HG02870 (cell line): ENCODE measurements around the gene ERN1.

Experiments
- ATAC-seq: cut with Tn5 transposase; IDR thresholded peaks from one replicate; pipeline ENCODE4 v1.9.1; 2021; ENCODE audit warnings: mild to moderate bottlenecking, moderate library complexity; ENCODE audit not compliant: unreplicated experiment

ERN1 gene

DNA sequence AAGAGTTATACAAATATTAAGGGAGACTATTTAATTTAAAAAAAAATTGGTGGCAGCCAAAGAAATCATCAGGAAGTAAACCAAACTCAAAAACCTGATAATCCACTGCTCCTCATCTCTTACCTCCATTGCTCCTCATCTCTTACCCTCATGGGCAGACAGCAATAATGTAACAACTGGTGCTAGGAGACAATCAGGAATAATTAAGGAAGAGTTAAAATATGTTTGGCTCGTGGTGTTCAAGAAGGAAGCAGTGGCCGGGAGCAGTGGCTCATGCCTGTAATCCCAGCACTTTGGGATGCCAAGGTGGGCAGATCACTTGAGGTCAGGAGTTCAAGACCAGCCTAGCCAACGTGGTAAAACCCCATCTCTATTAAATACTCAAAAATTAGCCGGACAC is 18.1 kb downstream of the ERN1 start:
- ATAC-seq: no peak

DNA sequence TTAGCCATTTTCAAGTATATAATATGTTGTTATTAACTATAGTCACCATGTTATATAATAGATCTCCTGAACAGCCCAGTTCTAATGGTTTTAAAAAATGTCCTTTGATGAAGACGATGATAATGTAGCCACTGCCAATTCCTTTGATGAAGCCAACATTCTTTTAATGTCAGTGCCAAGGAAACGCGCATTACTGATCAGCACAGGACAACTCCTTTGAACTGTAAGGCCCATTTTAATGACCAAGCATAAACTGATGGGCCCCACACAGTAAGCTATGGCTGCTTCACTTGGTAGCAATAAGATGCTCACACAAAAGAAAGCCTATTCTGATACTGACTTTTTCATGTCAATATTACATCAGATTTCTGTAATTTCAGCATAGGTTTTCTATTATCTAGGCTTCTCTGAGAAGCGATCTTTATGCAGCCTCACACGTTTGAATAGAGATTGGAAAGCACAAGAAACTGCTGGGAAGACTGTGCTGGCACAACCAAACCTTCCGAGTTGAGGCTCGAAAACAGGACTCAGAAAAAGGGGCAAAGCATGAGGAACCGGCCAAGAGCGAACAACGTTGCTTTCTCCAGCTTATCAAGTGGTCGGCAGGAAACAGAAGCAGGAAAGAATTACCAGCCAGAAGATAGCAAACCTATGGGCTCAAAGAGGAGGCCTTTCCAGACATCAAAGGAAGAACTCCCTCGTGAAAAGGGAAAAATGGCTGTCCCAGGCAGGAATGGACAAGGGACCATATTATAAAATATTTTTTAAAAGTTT is 19.4 kb downstream of the ERN1 start:
- ATAC-seq: no peak

DNA sequence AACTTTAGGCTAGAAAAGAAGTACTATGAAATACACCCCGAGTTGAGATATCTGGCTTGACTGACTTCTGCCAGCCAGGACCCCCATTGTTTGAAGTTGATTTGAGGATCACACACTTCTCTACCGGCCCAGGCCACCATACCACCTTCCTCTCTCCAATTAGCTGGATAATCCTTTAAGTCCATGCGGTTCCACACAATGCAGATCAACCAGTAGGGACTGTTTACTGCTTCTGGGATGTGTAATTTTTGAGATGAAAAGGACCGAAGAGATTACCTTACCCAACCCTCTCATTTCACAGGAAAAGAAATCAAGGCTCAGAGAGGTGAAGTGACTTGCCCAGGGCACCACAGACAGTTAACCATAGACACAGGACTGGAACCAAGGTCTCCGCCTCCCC is 20.5 kb downstream of the ERN1 start:
- no peak for ATAC-seq

DNA sequence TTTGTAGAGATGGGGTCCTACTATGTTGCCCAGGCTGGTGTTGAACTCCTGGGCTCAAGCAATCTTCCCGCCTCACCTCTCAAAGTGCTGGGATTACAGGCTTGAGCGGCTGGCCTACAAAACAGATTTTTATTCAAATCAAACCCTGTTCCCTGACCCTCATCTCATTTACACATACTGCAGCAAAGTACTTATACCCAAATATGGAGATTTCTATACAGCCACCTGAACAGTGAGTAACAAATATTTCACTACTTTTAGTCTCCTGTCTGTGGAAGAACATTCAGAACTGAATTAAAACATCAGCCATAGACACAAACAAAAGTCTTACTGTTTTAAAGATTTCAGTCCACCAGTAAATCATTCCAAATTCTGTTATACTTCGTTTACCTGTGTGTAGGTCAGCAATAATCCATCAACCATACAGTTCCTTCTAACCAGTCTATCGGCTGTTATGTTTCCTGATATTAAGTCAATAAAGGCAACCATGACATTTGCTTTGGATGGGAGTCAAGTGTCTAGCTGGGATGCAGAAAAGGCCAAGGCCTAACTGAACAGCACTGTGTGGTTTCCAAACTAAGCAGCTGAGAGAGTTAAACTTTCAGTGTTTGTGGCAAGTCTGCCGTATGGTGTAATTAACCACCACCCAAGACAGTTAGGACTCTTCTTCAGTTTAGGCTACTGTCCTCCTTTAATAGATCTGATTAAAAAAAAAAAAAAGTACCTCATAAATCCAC is 22.3 kb downstream of the ERN1 start:
- ATAC-seq: no peak

DNA sequence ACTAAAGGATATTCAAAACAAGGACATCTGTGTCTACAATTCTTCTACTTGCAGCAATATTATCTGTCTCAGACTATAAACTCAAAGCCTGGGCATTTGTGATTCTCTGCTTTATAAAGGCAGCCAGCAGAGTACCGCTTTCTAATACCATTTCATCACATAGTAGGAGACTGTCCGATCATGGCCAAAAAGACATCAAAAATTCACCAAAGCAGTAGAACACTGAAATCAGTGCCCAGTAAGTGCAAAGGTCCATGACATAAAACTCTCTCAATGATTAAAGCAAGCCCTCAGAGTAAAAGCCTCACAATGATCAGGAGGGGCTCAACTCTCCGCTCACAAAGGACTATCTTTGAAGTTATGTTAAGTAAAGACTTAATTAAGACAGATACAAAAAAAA is 23.0 kb downstream of the ERN1 start:
- no peak for ATAC-seq

DNA sequence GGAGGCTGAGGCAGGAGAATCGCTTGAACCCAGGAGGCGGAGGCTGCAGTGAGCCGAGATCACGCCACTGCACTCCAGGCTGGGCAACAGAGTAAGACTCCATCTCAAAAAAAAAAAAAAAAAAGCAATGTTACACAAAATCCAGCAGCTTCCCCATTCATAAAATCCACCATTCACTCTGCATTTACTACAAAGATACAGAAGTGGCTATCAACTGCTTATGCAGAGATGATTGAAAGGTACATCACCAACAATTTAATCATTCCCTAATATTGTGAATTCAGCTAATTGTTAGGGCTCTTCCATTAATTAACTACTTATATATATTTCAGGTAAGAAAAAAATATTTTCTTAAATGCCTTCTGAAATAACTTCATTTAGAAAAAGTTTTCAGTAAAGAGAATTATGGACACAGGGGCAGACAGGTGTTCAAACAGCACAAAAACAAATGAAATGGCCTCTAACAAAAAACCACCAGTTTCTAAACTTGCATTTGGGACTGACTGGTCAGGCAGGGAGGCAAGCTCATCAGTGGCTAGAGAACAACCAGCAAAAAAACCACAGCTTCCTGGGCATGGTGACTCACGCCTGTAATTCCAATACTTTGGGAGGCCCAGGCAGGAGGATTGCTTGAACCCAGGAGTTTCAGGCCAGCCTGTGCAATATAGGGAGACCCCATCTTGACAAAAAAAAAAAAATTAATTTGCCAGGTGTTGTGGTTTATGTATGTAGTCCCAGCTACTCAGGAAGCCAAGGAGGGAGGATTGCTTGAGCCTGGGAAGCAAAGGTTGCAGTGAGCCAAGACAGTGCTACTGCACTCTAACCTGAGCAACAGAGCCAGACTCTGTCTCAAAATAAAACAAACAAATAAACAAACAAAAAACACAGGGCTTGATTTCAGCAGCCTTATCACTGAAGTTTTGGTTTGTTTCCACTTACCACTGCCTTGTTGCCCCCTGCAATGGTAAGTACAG is 26.3 kb downstream of the ERN1 start:
- no peak for ATAC-seq

DNA sequence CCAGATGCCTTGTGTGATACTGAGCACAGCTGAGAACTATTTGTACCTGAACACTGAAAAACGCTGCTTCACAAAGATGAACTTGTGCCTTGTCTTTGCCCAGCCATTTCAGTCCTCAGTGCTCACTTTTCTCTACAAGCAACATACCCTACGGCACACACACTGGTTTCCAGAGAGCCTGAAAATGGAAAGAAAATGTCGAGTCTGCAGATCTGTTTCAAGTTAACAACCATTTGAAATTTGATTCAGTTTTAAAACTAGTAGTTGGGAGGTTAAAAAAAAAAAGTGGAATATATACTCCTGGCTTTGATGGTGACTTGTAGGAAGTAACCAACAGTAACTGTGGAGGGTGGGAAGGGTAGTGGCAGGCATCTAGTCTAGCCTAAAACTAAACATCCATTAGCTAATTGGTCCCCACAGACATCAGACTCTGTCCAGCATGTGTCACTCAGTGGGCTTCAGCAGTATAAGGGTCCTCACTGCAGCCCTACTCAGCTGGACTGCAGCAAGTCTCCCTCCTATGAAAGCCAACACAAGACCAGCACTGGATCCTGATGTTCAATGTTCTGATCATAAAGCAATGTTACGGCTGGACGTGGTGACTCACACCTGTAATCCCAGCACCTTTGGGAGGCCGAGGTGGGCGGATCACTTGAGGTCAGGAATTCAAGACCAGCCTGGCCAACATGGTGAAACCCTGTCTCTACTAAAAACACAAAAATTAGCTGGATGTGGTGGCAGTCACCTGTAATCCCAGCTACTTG is 27.1 kb downstream of the ERN1 start:
- no peak for ATAC-seq

DNA sequence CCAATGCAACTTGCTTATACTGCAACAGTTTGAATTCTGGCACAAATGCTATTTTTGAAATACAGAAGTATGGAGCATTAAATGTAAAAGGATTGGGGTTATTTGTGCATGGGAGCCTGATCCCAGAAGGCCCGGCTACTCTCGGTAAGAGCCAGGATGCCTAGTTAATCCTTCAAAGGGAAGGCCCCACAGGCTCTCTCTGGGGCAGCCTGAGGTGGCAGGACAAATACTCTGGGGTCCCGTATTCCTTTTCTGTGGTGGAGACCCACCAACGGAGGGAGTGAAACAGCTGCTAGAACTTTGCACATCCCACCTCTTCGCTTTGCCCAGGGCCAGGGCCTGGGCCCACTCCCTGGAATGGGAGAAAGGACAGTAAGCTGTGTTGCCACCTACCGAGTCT is 30.4 kb downstream of the ERN1 start:
- no peak for ATAC-seq

DNA sequence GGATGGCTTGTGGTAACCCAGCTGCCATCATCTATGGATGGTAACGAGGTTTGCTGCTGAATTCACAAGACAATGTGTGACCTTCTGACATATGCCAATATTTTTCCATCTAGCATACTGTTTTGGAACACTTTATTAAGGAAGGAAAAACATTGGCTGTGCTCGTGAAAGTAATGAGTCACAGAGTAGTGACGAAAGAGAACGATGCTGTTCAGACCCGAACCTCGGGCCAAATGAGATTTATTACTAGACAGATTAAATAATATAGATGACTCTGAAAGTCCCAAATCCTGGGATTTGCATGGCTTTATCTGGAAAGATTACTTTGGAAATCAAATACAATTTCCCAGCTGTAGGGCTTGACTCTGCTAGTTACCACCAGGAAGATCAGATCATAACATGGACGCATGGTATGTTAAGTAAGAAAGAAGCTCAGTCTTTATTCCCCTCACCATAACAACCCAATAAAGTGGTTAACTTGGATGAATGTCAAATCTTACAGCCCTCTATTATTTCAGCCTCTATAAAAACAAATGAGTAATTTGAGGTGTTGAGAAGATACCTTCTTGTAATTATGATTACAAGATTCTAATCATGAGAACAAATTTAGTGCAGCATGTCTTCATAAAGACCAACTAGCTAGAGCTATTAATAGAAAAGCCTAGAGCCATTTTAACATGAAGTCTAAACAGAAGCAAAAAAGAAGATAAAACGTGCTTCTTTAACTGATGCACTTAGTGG is 32.6 kb downstream of the ERN1 start:
- ATAC-seq: no peak

DNA sequence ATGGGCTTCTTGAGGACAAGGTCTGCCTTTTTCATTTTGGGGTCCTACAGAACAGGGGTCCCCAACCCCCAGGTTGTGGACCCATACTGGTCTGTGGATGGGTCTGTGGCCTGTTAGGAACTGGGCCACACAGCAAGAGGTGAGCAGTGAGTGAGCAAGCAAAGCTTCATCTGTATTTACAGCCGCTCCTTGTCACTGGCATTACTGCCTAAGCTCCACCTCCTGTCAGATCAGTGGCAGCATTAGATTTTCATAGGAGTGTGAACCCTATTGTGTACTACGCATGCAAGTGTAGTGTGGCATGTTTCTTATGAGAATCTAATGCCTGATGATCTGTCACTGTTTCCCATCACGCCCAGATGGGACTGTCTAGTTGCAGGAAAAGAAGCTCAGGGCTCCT is 33.9 kb downstream of the ERN1 start:
- no peak for ATAC-seq

DNA sequence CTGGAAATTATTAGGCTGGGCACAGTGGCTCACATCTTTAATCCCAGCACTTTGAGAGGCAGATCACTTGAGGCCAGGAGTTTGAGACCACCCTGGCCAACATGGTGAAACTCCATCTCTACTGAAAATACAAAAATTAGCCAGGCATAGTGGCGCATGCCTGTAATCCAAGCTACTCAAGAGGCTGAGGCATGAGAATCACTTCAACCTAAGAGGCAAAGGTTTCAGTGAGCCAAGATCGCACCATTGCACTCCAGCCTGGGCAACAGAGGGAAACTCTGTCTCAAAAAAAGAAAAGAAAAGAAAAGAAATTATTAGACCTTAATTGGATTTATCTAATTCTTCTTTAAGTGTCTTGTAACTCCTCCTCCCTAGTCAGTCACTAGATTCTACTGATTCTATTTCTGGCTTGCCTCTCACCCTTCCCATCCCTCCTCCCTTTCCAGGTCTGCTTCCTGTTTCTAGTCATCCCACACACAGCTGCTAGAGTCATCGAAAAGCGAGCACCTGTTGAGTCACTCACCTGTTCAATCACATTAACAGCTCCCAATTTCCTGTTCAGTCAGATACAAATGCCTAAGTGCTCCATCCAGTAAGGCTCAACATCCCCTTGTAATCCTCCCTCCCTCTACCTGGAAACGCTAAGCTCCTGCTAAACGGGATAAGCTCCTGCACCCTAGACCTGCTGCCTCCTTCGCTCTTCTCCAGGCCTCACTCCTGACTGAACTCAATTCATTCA is 34.6 kb downstream of the ERN1 start:
- ATAC-seq: no peak

DNA sequence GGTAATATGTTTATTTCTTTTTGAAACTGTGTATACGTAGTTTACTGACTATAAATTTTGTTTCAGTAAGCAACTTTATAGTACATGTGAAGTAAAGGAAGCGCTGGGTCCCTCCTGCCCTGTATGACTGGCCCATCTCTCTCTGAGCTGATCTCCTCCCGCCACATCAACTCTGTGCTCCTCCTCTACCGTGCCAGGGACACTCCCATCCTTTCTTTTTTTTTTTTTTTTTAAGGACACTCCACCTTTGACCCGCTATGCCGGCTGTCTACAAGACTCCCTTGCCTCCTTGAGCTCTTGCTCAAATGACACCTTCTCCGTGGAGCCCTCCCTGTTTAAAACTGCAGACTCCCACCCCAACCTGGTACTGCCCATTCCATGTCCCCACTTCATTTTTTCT is 35.5 kb downstream of the ERN1 start:
- no peak for ATAC-seq

DNA sequence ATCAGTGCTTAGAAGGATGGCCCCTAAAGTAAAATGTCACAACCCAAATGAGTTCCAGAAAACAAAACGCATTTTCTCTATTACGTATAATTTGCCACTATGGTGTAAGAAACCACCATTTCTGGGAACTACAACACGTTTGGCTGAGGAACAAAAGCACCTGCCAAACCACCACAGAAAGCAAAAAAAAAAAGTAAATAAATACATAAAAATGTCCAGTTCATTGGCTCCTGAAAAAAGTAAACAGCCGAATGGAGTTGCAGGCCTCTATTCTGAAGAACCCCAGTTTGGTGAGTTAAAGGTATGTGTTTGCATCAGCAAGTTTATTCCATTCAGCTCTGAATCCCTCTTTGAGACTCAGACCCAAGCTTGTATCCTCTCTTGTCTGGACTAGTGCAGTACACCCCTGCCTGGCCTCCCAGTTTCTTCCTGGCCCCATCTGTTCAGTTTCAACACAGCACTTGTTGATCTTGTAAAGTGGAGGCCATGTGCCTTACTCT is 36.9 kb downstream of the ERN1 start:
- no peak for ATAC-seq

DNA sequence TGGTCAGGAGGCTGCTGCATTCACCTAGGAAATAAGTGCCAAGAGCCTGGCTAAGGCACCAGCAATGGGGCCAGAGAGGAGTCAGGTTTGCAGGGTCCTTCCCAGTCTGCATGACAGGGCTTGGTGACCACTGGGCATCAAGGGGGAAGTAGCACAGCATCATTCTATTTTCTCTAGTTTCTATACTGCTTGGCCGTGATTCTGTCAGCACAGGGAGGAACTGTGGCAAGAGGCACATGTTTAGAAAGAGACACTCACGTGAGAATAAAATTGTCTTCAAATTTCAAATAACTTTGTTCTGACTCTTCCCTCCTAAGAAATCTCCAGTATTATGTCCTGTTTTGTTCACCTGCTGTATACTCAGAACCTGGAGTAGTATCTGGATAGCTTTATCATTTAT is 37.8 kb downstream of the ERN1 start:
- no peak for ATAC-seq

DNA sequence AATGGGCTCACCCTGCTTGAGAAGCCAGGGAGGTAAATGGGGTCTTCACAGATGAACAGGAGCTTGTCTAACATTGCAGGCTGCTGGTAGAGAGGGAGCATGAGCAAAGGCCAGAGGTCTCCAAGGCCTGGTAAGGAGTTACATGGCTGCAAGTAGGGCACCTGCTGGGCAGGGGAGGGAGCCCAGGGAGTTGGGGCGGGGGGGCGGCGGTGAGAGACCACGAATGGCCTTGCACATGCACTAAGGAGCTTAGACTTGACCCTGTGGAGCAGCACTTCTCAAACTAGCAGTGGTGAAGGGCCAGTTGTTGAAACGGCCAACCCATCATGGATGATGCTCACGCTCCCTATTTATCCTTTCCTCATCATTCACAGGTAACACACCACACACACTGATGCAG is 38.4 kb downstream of the ERN1 start:
- ATAC-seq: no peak

DNA sequence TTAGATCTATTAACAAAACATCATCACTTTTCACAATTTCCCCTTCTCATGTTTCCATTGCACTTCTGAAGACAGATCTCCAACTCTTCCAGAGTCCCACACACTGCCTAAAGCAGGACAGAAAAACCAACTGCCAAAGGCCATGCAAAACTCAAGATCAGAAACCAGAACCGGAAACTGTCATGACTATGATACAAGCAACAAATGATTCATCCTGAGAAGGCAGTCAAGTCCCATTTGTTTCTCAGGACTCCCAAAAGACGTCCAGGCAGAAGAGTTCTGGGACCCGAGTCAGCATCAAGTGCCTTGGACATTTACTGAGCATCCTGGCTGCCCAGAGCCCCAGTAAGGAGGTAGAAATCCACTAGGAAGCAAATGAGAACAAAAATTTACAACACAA is 38.8 kb downstream of the ERN1 start:
- peak; percentile 57 for ATAC-seq

DNA sequence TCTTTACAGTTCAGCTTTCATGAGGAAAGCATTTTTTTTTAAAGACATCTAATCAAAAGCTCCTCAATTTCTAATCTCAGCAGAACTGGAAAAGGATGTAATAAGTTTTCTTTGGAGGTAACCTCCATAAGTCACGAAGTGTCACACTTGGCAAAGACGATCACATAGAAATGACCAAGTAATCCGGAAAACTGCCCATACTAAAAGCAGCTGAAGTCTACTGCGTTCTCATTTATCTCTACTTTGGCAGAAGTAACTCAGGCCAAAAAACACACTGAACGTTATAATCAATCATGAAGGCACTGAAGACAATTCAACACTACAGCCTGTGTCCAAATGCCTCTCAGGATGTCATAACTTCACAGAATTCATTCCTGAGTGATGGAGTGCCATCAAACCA is 39.8 kb downstream of the ERN1 start:
- no peak for ATAC-seq

DNA sequence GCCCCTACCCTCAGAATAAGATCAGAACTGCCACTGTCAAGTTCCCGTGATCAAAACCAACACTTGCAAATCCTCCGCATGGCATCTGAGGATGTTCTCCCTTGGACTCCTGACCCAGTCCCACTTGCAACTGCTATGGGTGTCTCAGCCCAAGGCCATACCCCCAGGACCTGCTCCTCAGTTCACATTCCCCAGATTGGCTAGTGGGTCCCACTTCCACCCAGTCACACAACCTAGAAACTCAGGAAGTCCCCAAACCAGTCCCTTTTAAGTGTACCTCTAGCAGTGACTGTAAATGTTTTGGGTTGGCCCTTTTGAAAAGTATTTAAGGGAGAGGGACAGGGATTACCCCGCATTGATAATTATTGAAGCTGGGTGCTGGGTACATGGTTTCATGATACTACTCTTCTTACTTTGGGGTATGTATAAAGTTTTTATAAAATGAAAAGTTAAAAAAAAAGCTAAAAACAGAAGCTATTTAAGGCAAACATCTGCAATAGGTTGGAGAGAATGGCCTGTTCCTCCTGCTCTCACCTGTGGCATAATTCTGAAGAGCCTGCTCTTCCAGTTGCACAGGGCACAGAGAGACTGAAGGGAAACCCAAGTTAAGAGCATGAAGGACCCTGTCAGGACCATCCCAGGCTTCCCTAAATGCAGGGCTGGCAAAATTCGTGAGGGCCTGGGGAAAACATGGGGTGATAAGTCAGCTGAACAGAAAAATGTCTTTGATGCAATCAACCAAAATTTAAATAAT is 42.5 kb downstream of the ERN1 start:
- ATAC-seq: no peak

DNA sequence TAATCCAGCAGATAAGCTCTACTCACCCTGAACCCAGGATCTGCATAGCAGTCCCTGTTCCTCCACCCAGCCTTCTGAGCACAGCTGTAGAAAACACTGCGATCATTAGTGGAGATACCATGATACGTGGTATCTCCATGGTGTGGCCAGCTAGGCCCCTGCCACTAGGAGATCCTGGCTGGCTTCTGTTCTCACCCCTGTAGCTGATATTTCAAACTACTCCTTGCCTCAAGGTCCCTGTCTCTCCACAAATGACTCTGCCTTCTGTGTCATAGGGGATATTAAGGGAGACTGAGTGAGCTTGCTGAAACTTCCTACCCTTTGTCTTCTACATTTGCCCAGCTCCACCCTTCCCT is 44.3 kb downstream of the ERN1 start:
- no peak for ATAC-seq
